IMR-90 (cell line): Measurements from ENCODE around the gene NCAPG2. TPM values are rescaled to one million over a fixed set of nuclear protein-coding genes. Genes with fewer than 3 reads are reported as not detected.

Experiments used
- ATAC-seq: fragments of 200-7000 bp; cut with Tn5 transposase; 2 replicates; pipeline ENCODE4 v1.9.1; 2020; ENCODE audit warnings: low read depth, mild to moderate bottlenecking, moderate library complexity
- BruUV-seq: library from RNA; stranded (reverse); fragments of 400-500 nt; replicated peaks from 2 replicates; lab custom pipeline; 2021; lab: Mats Ljungman, UMichigan
- CTCF ChIA-PET: fragments of 300-600 bp; formaldehyde crosslinking; extraction: SDS; loops from one replicate; lab custom pipeline; 2021; ENCODE audit warnings: antibody characterized with exemption; lab: Yijun Ruan, JAX
- POLR2A ChIA-PET: fragments of 300-600 bp; sonication (Branson Sonifier 250); formaldehyde crosslinking; loops from one replicate; lab custom pipeline; 2022; ENCODE audit warnings: antibody characterized with exemption; ENCODE audit not compliant: unreplicated experiment; lab: Charles Lee
- DNase-seq: peaks from one replicate; pipeline ENCODE4 v3.0.0; 2013
- H2AFZ ChIP-seq: replicated peaks from 2 replicates; pipeline ENCODE3; 2013; ENCODE audit warnings: low read length, mild to moderate bottlenecking; ENCODE audit not compliant: poor library complexity
- H2AK5ac ChIP-seq: 2 replicates; pipeline ENCODE4 v1.6.1; 2013; ENCODE audit warnings: low read depth, low read length, inconsistent platforms
- H2AK9ac ChIP-seq: replicated peaks from 2 replicates; pipeline ENCODE3; 2013; ENCODE audit warnings: mild to moderate bottlenecking, low read depth, low read length, moderate library complexity; ENCODE audit not compliant: poor library complexity
- H2BK120ac ChIP-seq: 2 replicates; pipeline ENCODE4 v1.6.1; 2013; ENCODE audit warnings: low read depth, low read length, inconsistent platforms
- H2BK15ac ChIP-seq: 3 replicates; pipeline ENCODE4 v1.6.1; 2013; ENCODE audit warnings: low read depth, low read length, inconsistent platforms
- H2BK20ac ChIP-seq: 2 replicates; pipeline ENCODE4 v1.6.1; 2013; ENCODE audit warnings: low read depth, mild to moderate bottlenecking, inconsistent platforms, low read length, moderate library complexity
- H2BK5ac ChIP-seq: 2 replicates; pipeline ENCODE4 v1.6.1; 2013; ENCODE audit warnings: mild to moderate bottlenecking, low read depth, low read length, inconsistent platforms; ENCODE audit not compliant: poor library complexity, severe bottlenecking
- H3K14ac ChIP-seq: replicated peaks from 2 replicates; pipeline ENCODE4 v1.6.1; 2013; ENCODE audit warnings: low read depth, low read length, inconsistent platforms
- H3K18ac ChIP-seq: 2 replicates; pipeline ENCODE4 v1.6.1; 2013; ENCODE audit warnings: low read depth, low read length, control low read depth
- H3K23ac ChIP-seq: 2 replicates; pipeline ENCODE4 v1.6.1; 2013; ENCODE audit warnings: low read depth, low read length, inconsistent platforms
- H3K27ac ChIP-seq: 2 replicates; pipeline ENCODE4 v1.5.1; 2013; ENCODE audit warnings: mild to moderate bottlenecking, control low read depth, low read length; ENCODE audit not compliant: insufficient read depth
- H3K27me3 ChIP-seq: 2 replicates; pipeline ENCODE4 v1.6.1; 2013; ENCODE audit warnings: low read length; ENCODE audit not compliant: control insufficient read depth, insufficient read depth
- H3K36me3 ChIP-seq: 2 replicates; pipeline ENCODE4 v1.6.1; 2013; ENCODE audit warnings: low read length, mixed read lengths; ENCODE audit not compliant: control insufficient read depth, insufficient read depth
- H3K4ac ChIP-seq: 2 replicates; pipeline ENCODE4 v1.6.1; 2013; ENCODE audit warnings: low read depth, low read length, inconsistent platforms
- H3K4me1 ChIP-seq: 2 replicates; pipeline ENCODE4 v1.6.1; 2013; ENCODE audit warnings: low read length, mixed read lengths; ENCODE audit not compliant: control insufficient read depth, insufficient read depth
- H3K4me2 ChIP-seq: 2 replicates; pipeline ENCODE4 v1.6.1; 2013; ENCODE audit warnings: low read depth, mild to moderate bottlenecking, control low read depth, low read length, moderate library complexity
- H3K4me3 ChIP-seq: 2 replicates; pipeline ENCODE4 v1.5.1; 2013; ENCODE audit warnings: low read depth, mild to moderate bottlenecking, control low read depth, low read length, moderate library complexity; ENCODE audit not compliant: insufficient read depth
- H3K56ac ChIP-seq: 2 replicates; pipeline ENCODE4 v1.6.1; 2013; ENCODE audit warnings: low read length, inconsistent platforms; ENCODE audit not compliant: insufficient read depth; ENCODE audit errors: extremely low read depth
- H3K79me1 ChIP-seq, 2 experiments: 2 replicates each; pipeline ENCODE4 v1.6.1; 2013; ENCODE audit warnings: low read length in 2 of 2, inconsistent platforms in 1 of 2, low read depth in 1 of 2
- H3K9ac ChIP-seq: 2 replicates; pipeline ENCODE4 v1.6.1; 2013; ENCODE audit warnings: low read depth, low read length, control low read depth
- H3K9me1 ChIP-seq: 2 replicates; pipeline ENCODE4 v1.6.1; 2013; ENCODE audit warnings: low read length, inconsistent platforms; ENCODE audit not compliant: insufficient read depth
- H3K9me3 ChIP-seq: 2 replicates; pipeline ENCODE4 v1.6.1; 2013; ENCODE audit warnings: low read length; ENCODE audit not compliant: control insufficient read depth, insufficient read depth
- H4K20me1 ChIP-seq: 2 replicates; pipeline ENCODE4 v1.6.1; 2013; ENCODE audit warnings: low read length, inconsistent platforms; ENCODE audit not compliant: insufficient read depth
- H4K5ac ChIP-seq: 2 replicates; pipeline ENCODE4 v1.6.1; 2013; ENCODE audit warnings: mild to moderate bottlenecking, low read depth, low read length, control low read depth
- H4K8ac ChIP-seq, 2 experiments: 2 replicates each; pipeline ENCODE4 v1.6.1; 2013; ENCODE audit warnings: low read depth in 2 of 2, low read length in 2 of 2, control low read depth in 1 of 2, inconsistent platforms in 1 of 2
- H4K91ac ChIP-seq: 2 replicates; pipeline ENCODE4 v1.6.1; 2013; ENCODE audit warnings: low read depth, low read length, inconsistent platforms; ENCODE audit not compliant: insufficient read depth
- FOS ChIP-seq: fragments of 150-350 bp; IDR thresholded peaks from 2 replicates; pipeline ENCODE4 v1.6.1; 2016; ENCODE audit warnings: low read depth, low read length
- NFE2L2 ChIP-seq: fragments of 150-350 bp; IDR thresholded peaks from 2 replicates; pipeline ENCODE4 v1.6.1; 2016; ENCODE audit warnings: low read depth, mild to moderate bottlenecking, low read length
- WGBS, 2 experiments: methylation state at CpG; one replicate each; pipeline versions ENCODE4 v1.1.5 to v1.1.7; 2013; ENCODE audit warnings: missing lambda C conversion rate in 2 of 2; ENCODE audit not compliant: insufficient read length in 1 of 2; ENCODE audit errors: extremely low coverage in 2 of 2; 5-methylcytosine and 5-hydroxymethylcytosine counted together
- dilution Hi-C: fragments of 300-500 bp; cut with HindIII; formaldehyde crosslinking; loops from one replicate; pipeline ENCODE4 v1.14.3; 2018; ENCODE audit warnings: low sequenced_read_pairs; ENCODE audit not compliant: unreplicated experiment
- in situ Hi-C: fragments of 300-500 bp; cut with MboI; formaldehyde crosslinking; loops from 3 replicates; pipeline ENCODE4 v1.14.3; 2019; ENCODE audit warnings: low sequenced_read_pairs, inconsistent platforms, mixed read lengths
- intact Hi-C: fragments of 100-400 bp; cut with micrococcal nuclease; formaldehyde crosslinking; loops from 2 replicates; pipeline ENCODE4 v1.10.0; 2022
- polyA plus RNA-seq, 3 experiments: library from polyadenylated mRNA; depleted of rRNA; stranded (reverse); fragments of >200 nt; gene quantifications; 2 replicates each; pipeline ENCODE4 v1.2.3, GENCODE V29; 2012; ENCODE audit warnings: low replicate concordance in 1 of 3
- total RNA-seq: library from RNA; depleted of rRNA; stranded (reverse); fragments of >200 nt; gene quantifications from 2 replicates; pipeline ENCODE4 v1.2.3, GENCODE V29; 2012

The NCAPG2 gene
- total and polyA plus RNA-seq, 2 of the 4 experiments (the other 2 are of a cell fraction): 25.6 to 25.8 TPM

GRCh38 chr7:158724658-158725505 is 20.3 kb upstream of the NCAPG2 start (continued):
- no peak for TF ChIP-seq FOS

DNA sequence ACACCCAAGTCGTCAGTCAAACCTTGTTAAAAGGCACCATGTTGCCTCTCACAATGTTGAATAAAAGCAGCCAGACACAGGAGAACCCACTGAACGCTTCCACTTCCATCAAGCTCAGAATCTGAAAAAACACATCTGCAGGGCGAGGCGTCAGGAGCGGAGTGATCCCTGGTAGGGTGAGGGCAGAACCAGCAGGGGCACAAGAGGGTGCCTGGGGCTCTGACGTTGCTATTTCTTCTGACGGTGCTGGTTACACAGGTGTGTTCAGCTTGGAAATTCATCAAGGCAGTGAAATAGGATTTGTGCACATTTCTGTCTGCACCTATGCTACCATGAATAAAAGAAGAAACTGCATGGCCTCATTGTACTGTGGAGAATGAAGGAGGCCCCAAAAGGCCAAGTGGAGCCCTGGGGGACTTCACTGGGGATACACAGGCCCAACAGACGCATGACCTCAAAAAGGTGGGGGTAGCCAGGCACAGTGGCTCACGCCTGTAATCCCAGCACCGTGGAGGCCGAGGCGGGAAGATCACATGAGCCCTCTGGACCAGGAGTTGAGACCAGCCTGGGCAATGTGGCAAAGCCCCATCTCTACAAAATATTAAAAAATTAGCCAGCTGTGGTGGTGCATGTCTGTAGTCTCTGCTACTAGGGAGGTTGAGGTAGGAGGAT is 19.2 kb upstream of the NCAPG2 start:
- no peak overlapping the region for H2BK15ac ChIP-seq
- no peak overlapping the region for H3K56ac ChIP-seq
- no peak overlapping the region for H3K18ac ChIP-seq
- no peak overlapping the region for H3K14ac ChIP-seq
- no peaks in the 10 kb centered on the region for H3K9me1 ChIP-seq
- dilution Hi-C loops: no loop called here
- no peak overlapping the region for H3K4ac ChIP-seq
- no peaks in the 10 kb centered on the region for H4K20me1 ChIP-seq
- H2BK5ac ChIP-seq: no peak overlapping the region
- ChIA-PET POLR2A (no interaction called here), CTCF (no interaction called here)
- no peaks in the 10 kb centered on the region for H3K36me3 ChIP-seq
- H3K27ac ChIP-seq: no peak overlapping the region
- no peak for ATAC-seq
- H4K91ac ChIP-seq: no peak overlapping the region
- intact Hi-C loops: no loop called here
- no peaks in the 10 kb centered on the region for H3K79me1 ChIP-seq
- no peak overlapping the region for H4K8ac ChIP-seq
- no peak overlapping the region for H3K4me2 ChIP-seq
- no peak overlapping the region for H3K23ac ChIP-seq
- WGBS, 2 experiments: 65% methylated on average over 3 of the region's 12 CpGs; no CpG with 5 or more reads in 1 of the 2 experiments
- no peak for DNase-seq
- TF ChIP-seq NFE2L2: no peak
- H3K4me1 ChIP-seq: no peaks in the 10 kb centered on the region
- no peak overlapping the region for H2AFZ ChIP-seq
- no peak overlapping the region for H2AK5ac ChIP-seq
- H4K5ac ChIP-seq: no peak overlapping the region
- H2BK120ac ChIP-seq: no peak overlapping the region
- no peaks in the 10 kb centered on the region for H3K9me3 ChIP-seq
- in situ Hi-C loops: no loop called here
- no peak overlapping the region for H3K9ac ChIP-seq
- H2AK9ac ChIP-seq: no peak overlapping the region
- H3K4me3 ChIP-seq: no peak overlapping the region
- no TSS peak for BruUV-seq
- H2BK20ac ChIP-seq: no peak overlapping the region
- no peaks in the 10 kb centered on the region for H3K27me3 ChIP-seq
